CD4-positive, alpha-beta T cell treated with Interleukin-17A for 4 hours (primary cell): Measurements from ENCODE around the gene NUP93.

Source experiments
- DNase-seq: peaks from one replicate; pipeline ENCODE4 v3.0.0-alpha.2; 2020; ENCODE audit warnings: mixed read lengths

The NUP93 gene

DNA sequence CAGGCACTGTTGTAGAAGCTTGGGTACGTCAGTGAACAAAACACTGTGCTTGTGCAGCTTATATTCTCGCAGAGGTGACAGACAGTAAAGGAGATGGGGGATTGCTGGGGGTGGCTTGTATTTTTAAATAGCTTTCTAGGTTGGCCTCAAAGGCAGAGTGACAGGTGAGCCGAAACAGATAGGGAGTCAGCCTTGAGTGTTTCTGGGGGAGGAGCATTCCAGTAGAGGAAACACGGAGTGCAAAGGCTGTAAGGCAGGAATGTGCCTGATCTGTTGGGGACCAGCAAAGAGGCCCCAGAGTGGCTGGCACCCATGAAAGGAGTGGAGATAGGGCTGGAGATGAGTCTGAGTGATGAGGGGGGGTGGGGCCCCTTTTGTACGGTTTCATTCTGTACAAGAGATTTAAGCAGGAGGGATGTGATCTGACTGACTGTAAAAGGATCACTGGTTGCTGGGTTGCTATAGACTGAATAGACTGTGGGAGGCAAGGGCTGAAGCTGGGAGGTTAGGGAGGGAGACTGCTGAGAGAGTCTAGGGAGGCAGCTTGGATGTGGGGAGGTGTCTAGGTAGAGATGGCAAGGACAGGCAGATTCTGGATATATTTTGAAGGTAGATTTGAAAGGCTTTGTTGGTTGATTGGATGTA lies 15.2 kb downstream of the NUP93 start:
- DNase-seq: no peak

- DNase-seq: no peak
Measured at GRCh38 chr16:56747486-56748045, 17.6 kb downstream of the NUP93 start.

DNA sequence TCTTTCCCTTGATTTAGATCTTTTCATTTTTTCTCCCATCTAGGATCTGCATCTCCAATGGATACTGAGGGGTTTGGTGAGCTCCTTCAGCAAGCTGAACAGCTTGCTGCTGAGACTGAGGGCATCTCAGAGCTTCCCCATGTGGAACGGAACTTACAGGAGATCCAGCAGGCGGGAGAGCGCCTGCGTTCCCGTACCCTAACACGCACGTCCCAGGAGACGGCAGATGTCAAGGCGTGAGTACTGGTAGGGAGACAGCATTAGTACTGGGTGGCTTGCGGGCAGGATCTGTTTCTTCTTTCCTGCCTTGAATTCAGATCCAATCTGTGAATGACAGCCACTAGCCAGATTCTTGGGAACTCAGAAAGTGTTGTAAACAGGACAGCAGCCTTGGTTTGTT lies 18.3 kb downstream of the NUP93 start:
- no peak for DNase-seq

- no peak for DNase-seq
Measured at GRCh38 chr16:56748826-56749225, 18.9 kb downstream of the NUP93 start.

DNA sequence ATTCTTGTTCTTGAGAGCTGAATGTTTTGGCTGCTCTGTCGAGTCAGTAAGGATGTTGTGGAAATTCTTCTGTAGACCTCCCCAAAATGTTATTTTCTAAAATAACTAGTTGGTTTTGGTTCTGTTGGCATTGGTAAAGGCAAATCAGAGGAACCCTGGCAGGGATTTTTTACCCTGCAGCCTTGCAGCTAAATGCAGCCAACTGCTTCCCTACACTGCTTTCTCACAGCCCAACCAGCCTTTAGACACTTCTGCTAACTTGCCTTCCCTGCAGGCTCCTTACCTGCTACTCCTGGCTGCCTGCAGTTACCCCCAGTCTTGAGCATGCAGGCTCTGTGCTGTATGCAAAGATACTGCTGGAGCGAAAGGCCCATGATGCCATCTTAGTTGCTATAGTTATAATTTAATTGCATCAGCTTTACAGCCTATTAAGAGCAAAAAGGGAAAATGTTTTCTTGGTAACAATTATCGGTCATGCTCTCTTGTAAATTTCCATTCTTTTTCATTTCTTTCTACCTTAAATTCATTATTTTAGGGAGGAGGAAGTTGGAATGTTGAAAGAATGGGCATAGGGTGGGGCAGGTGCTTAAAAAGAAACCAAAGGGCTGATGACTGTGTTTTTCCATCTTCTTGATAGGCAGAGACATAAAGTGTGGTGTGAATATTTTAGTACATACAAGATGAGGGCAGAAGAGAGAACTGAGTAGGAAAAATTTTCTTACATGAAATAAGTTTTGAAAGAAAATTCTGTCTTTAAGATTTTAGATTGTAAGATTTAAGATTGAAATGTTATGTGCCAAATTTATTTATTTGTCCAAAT lies 20.0 kb downstream of the NUP93 start:
- DNase-seq: no peak

DNA sequence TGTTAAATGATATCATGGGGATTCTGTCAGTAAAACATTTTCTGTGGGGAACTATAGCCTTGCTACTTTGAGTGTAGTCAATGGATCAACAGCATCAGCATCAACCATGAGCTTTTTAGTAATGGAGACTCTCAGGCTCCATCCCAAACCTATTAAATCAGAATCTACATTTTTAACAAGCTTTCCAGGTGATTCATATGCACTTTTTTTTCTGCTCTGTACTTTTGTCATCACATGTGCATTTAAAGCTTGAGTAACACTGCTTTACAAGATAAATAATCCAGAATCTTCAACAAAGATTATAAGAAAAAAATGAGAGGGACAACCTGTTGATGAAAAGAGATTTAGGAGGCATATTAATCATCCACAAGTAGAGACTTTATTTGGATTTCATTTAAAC lies 23.5 kb downstream of the NUP93 start:
- no peak for DNase-seq

DNA sequence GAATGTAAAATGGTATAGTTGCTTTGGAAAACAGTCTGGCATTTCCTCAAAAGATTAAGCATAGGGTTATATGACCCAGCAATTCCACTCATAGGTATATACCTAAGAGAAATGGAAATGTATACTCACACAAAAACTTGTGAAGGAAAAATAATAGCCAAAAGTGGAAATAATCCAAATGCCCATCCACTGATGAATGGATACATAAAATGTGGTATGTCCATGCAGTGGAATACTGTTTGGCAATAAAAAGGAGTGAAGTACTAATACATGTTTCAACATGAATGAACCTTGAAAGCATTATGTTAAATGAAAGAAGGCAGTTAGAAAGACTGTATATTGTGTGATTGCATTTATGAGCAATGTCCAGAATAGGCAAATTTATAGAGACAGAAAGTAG lies 25.1 kb downstream of the NUP93 start:
- DNase-seq: no peak

DNA sequence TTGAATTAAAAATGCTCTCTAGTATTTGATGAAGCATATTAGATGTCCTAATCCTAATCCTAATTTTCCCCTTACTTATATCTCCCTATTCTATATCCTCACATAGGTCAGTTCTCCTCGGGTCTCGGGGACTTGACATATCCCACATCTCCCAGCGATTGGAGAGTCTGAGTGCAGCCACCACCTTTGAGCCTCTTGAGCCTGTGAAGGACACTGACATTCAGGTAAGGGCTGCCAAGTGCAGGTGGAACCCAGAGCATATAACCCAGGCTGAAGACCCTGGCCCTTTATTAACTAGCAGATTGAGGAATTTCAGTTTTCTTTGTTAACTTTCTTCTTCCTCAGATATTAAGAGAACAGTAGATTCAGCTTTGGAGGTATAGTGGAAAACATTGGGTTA lies 28.5 kb downstream of the NUP93 start:
- DNase-seq: no peak

DNA sequence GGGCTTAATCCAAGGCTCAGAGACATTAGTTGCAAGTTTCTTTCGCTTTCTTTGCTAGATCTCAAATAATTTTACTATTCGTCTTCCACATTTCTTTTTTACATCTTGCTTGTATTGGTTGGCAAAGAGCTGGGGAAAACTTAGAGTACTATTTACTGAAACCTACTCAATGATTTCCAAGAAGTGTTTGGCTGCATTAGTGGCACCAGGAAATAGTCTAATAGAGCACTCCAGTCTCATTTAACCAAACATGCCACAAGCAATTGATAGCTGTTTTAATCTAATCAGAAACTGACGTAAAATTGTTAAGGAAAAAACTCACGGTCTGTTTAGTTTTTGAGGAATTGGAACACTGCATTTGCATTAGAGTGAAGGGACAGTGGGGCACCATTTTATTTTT lies 29.0 kb downstream of the NUP93 start:
- DNase-seq: no peak

GRCh38 chr16:56763291-56763916 lies 33.5 kb downstream of the NUP93 start:
- no peak for DNase-seq

DNA sequence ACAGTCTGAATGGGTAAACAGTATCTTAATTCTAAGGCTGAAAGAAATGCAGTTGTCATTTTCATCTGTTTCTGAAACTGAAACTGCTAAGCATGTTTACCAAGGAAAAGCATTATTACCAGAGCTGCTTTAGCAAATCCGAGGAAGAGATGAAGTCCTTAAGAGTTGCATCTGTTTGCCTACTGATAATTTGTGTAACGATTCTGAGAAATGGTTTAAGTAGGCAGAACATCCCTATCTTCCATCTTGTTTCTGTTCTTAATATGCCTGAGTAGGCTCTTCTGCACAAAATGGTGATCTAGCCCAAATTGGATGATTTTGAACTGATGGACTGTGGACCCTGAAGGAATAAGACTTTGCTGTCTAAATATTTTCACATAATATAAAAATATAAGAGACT lies 34.9 kb downstream of the NUP93 start:
- no peak for DNase-seq

- no peak for DNase-seq
Measured at GRCh38 chr16:56765949-56766348, 36.0 kb downstream of the NUP93 start.

DNA sequence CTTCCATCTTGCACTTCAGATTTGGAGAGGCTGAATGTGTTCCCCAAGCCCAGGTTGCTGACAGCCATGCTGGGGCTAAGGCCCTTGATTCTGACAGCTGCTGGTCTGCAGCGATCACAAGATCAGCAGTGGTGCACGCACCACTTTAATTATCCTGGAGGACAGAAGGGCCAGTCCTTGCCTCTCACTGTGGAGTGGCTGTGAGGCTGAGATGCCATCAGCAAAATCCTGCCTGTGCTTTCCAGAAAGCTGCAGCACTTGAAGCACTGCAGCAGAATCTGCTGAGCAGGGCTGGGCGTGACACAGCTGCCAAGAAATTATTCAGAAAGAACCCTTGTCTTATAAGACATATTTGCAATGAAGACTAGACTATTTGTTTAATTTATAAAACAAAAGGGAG lies 37.1 kb downstream of the NUP93 start:
- DNase-seq: no peak

DNA sequence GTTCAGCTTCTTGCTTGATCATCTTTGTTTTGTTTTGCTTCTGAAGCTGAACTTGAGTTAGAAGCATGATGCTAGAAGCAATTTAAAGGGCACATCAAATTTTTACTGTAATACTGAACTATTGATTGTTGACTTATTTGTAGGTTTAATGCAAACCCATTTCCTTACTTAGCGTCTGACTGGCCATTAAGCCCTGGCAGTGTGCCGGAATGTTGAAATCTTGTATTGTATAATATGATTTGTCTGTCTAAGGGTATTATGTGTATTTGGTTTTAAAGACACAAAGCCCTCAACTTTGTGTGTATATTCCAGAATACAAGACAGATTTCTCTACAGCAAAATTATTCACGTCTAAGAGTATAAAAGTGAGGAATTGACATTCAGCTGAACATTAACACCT lies 39.7 kb downstream of the NUP93 start:
- DNase-seq: no peak

- no peak for DNase-seq
Measured at GRCh38 chr16:56771558-56772279, 41.8 kb downstream of the NUP93 start.

GRCh38 chr16:56773532-56773931 lies 43.6 kb downstream of the NUP93 start:
- no peak for DNase-seq

- no peak for DNase-seq
Measured at GRCh38 chr16:56774016-56774680, 44.2 kb downstream of the NUP93 start.

- DNase-seq: no peak
Measured at GRCh38 chr16:56775162-56775561, 45.2 kb downstream of the NUP93 start.

- no peak for DNase-seq
Measured at GRCh38 chr16:56776562-56776961, 46.6 kb downstream of the NUP93 start.

DNA sequence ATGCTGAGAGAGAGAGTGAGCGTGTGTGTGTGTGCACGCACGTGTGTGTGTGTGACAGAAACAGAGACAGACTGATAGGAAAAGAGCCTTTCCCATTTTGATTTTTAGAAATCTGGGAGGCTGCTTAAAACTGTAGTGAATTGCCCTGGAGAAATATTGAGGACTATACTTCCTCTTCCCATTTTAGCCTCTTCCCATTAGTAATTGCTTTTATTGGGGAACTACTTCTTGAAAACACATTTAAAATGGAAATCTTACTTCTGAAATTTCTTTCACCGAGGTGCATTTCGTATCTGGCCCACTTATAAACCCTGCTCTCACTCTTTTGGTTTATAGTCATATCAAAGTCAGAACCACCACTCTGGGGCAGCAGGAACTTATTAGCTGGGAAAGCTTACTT lies 47.1 kb downstream of the NUP93 start:
- no peak for DNase-seq

GRCh38 chr16:56777482-56777881 lies 47.6 kb downstream of the NUP93 start:
- no peak for DNase-seq

DNA sequence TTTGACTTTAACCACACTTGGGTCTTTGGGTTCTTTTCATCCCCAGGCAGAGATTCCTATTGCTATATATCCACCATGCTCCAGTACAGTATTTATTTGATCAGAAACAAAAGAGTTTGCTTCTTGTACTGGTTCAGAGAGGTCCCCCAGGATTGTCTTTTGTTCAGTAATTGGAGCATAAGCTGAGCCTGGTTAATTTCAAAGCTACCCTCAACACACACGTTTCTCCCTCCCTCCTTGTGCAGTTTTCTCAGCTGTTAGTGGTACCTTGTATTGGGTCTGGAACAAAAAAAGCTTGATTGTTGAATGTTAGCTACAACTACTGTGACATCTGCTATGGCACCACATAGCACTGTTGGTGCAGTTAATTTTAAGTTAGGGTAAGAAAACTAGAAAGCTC lies 50.0 kb downstream of the NUP93 start:
- no peak for DNase-seq

DNA sequence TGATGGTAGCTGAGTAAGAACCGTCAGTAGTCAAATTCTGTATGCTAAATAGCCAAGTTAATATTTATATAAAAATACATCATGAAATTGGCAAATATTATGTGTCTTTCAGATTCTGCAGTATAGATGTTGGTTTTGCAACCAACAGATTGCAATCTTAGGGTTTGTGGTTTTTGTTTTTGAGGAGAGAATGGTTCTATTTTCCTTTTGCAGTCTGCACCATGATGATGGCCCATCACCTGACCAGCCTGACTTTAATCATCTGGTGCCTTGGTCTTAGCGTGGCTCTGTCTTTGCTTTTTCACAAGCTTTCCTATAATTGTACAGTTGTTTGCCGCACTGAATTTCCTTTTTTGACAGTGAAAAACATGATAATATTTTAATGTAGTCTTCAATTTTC lies 50.7 kb downstream of the NUP93 start:
- no peak for DNase-seq
